ENCODE results near the gene MON2.

- TF ChIP-seq CTCF (IDR thresholded peaks at IDR 0.05) (no peak), POLR2A (IDR thresholded peaks at IDR 0.05) (no peak)
These were observed 57.0 kb downstream of the MON2 start for GRCh38 chr12:62523619-62524018.
